Adrenal gland (tissue), 5 donors: Measurements from ENCODE around the gene CRYGN.

Experiments
- CTCF ChIP-seq, 6 experiments: fragments of 450-650 bp in 4 of 6; fragments of 200-600 bp in 2 of 6; sonication (generic) in 1 of 6; IDR thresholded peaks; 1 replicate in 5 of 6; 2 replicates in 1 of 6; pipeline versions ENCODE4 v1.5.1 to v1.8.0; 2016 to 2021; ENCODE audit warnings: antibody characterized with exemption in 6 of 6, mild to moderate bottlenecking in 2 of 6, moderate library complexity in 1 of 6
- POLR2A ChIP-seq, 2 donors: fragments of 450-650 bp; IDR thresholded peaks; one replicate each; pipeline ENCODE4 v1.6.1; 2017; ENCODE audit warnings: antibody characterized with exemption in 2 of 2, mild to moderate bottlenecking in 2 of 2, moderate library complexity in 1 of 2
- donor health status: DM: no; HTN: no; CAD: no.

DNA sequence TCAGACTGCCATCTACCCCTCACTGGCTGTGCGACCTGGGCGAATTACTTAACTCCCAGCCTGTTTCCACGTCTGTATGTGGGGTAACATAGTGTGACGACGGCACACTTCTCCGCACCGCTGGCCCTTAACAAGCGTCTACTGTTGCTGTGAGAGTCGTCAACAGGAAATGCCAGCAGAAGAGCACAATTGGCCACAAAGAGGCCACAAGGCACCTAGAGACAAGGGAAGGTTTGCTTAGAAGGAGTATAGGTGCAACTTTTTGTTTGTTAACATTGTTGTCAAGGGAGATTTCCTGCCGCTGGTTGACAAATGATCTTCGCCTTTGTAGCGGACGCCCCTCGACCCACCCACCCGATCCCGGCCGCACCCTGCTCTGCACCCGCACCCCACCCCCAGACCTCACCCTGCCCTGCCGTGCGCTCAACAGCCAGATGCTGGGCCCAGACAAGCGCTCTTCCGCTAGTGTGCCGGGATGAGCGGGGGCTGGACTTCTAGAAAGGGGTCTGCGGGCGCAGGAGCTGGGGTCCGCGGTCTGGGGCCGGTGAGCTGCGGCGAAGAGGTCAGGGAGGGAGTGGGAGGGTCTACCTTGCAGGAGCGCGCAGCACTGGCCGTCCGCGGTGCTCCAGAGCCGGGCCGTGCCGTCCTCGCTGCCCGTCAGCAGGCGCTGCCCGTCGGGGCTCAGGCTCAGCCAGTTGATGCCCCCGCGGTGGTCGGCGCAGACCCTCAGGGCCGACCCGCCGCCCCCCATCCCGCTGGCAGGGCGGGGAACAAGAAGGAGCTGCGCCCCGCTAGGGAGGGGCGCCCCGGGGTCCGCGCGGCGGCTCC lies 30.9 kb downstream of the CRYGN start:
- TF ChIP-seq CTCF (IDR thresholded peaks at IDR 0.05) (no peak), POLR2A (IDR thresholded peaks at IDR 0.05) (no peak)
